Stimulated activated CD8-positive, alpha-beta memory T cell treated with anti-CD3 and anti-CD28 coated beads, Interleukin-15, amount 100 ng/mL, for 24 hours (primary cell): ENCODE results near the gene FXYD5.
"Not testable (repeated sequence)": the region's sequence is repeated elsewhere in the genome, so short reads cannot be mapped to it uniquely, and the experiment has no call there.

Experiments
- DNase-seq: peaks from one replicate; pipeline ENCODE4 v3.0.0-alpha.2; 2020; ENCODE audit warnings: low read depth

The FXYD5 gene

DNA sequence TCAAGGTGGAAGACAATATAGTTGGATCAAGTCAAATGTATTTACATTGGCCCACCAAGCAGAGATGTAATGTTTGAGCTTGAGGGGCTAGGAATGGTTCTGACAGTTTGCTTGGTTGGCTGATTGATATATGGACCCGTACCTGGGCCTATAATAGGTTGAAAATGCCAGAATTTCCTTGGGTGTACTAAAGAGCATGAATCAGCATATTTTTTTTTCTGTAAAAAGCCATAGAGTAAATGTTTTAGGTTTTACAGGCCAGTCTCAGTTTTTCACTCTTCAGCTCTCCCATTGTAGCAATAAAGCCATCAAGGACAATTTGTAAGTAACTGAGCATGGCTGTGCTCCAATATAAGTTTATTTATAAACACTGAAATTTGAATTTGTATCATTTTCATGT is 26.9 kb downstream of the FXYD5 start:
- DNase-seq, result no peak

DNA sequence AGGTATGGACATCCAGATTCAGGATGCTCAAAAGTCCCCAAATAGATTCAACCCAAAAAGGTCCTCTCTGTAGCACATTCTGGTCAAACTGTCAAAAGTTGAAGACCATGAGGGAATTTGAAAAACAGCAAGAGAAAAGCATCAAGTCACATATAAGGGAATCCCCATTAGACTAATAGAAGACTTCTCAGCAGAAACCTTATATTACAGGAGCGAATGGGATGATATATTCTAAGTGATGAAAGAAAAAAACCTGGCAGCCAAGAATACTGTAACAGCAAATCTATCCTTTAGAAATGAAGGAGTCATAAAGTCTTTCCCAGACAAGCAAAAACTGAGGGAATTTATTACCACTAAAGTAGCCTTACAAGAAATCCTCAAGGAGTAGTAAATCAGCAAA is 29.7 kb downstream of the FXYD5 start:
- no peak for DNase-seq

DNA sequence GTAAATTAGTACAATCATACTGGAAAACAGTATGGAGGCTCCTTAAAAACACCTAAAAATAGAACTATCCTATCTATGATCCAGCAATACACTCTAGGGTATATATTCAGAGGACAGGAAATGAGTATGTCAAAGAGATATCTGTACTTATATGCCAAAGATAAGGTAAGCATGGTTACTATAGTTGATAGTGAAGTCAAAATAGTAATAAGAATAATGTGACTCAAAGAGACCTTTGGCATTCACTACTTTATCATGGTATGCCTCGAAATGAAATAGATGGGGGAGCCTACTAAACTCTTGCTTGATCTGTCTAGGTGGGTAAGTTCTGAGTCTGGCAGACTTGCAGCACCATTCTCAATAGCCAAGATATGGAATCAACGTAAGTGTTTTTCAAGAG is 30.3 kb downstream of the FXYD5 start:
- DNase-seq, result no peak

DNA sequence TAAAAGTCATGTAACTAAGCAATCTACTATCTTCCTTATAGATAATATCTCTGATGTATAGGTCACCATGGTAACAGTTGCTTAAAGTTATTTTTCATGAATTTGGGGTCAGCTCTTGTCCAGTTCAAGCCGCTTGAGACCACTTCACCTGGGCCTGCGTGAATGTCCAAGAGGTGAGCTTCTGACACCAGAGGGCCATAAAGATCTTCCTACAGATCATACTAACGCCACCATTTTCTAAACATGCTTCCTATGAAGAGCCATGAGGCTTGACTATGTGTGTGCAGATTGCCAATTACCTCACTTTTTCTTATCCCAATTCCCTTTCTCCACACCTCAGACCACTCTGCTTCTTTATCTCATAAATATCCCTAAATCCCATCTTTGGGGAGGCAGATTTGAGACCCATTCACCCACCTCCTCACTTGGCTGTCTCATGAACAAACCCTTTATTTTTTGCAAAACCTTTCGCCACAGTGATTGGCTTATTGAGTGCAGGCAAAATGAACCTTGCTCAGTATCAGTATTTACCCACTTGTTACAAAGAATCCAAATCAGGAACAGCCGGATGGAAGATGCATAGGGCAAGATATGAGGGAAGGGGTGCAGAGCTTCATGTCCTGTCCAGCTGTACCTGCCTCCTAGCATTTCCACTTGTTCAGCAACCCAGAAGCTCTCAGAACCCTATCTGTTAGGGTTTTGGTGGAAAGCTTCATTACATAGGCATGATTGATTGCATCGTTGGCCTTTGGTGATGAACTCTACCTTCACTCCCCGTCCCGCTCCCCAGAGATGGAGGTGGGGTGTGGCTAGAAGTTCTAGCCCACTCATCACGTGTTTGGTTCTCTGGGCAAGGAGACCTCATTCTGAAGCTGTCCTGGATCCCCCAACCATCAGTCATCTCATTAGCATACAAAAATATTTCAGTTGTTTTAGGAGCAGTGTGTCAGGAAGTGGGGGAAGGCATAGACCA is 39.8 kb downstream of the FXYD5 start:
- DNase-seq, result no peak

DNA sequence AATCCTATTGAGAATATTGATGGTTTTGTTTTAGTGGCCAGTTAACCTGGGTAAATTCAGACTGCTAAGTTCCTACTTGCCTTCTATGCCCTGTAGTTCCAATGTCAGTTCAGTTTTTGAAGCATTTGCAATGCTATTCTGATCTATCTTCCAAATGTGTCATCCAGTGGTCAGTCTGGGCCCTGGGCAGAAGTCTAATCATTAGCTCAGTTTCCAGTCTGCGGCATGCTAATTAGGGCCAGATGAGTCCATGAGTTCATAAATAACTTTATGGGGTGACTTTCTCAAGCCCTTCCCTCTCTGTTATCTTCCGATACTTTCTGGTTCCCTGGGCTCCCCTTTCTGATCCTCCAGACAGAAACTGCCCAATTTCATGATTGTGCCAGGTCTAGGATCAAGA is 41.3 kb downstream of the FXYD5 start:
- no peak for DNase-seq

DNA sequence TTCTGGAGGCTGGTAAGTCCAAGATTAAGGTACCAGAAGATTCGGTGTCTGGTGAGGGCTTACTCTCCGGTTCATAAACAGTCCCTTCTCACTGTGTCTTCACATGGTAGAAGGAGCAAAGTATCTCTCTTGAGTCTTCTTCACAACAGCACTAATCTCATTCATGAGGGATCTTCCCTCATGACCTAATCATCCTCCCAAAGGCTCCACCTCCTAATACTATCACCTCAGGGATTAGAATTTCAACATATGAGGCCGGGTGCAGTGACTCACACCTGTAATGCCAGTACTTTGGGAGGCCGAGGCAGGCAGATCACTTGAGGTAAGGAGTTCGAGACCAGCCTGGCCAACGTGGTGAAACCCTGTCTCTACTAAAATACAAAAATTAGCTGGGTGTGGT is 42.3 kb downstream of the FXYD5 start:
- not testable (repeated sequence) for DNase-seq

DNA sequence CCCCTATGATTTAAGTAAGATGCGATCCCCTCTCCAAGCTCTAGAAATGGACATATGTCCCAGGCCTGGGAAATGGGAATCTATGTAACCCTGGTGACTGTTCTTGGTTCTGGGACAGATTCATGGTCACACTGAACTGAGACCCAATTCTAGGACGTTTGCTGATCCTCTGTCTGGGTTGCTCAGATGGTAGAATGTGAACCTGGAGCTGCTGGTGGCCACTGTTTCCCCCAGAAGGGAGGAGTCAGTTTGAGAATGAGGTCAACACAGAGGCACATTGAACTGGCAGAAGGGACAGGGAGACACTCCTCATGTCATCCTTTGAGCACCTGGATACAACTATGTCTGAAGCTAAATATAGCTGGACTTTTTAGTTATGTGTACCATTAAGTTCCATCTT is 44.9 kb downstream of the FXYD5 start:
- no peak for DNase-seq

DNA sequence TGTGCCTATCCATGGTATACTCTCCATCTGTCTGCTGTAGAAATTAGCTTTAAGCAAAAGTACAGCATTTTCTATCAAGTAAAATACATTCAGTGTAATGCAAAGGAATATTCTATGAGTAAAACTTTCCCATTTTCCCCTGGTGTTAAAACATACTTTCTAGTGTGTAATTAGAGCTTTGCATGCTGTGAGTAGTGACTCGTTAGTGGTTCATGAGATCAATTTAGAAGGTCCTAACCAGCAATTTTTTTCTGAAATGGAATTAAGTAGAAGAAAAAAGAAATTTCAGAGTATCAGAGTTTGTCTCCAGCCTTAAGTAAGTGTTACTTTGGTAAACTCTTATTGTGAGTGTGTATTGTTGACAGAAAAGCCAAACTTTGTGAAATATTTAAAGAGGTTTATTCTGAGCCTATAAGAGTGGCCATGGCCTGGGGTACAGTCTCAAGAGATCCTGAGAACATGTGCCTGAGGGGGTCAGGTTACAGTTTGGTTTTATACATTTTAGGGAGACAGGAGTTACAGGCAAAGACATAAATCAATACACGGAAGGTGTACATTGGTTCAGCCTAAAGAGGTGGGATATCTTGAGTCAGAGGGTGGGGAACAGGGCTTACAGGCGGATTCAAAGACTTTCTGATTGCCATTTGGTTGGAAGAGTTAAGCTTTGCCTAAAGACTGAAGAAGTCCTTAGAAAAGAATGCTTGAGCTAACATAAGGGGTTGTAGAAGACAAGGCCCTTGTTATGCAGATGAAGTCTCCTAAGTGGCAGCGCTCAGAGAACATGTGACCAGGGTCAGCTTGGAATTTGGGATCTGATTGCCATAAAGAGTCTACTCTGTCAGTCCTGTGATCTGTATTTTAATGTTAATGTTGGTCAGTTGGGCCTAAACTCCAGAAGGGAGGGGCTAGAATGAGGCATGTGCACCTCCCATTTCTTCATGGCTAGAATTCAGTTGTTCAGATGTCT is 48.5 kb downstream of the FXYD5 start:
- no peak for DNase-seq

DNA sequence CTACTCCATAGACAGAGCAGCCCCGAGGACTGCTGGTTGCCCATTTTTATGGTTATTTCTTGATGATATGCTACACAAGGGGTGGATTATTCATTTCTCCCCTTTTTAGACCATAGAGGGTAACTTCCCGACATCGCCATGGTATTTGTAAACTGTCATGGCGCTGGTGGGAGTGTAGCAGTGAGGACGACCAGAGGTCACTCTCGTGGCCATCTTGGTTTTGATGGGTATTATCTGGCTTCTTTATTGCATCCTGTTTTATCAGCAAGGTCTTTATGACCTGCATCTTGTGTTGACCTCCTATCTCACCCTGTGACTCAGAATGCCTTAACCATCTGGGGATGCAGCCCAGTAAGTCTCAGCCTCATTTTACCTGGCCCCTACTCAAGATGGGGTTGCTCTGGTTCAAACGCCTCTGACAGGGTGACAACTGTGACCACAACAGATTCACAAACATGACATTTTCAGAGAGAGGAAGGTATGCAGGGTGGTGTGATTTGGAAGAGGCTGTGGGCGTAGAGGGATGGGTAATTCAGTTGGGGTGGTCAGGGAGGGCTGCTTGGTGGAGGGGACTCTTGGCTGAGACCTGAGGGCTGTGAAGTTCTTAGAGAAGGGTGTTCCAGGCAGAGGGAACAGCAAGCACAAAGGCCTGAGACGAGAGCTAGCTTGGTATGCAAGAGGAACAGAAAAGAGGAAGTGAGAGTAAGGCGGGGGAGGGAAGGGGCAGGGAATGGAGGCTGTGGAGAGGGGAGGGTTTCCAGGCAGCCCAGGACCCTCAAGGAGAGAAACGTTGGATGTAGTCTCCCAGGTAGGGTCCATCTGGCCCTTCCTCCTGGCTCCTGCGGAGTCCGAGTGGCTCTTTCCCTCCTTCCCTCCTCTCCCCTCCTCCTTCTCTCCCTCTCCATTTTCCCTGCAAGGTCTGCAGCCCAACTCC is 50.5 kb downstream of the FXYD5 start:
- DNase-seq, result no peak

DNA sequence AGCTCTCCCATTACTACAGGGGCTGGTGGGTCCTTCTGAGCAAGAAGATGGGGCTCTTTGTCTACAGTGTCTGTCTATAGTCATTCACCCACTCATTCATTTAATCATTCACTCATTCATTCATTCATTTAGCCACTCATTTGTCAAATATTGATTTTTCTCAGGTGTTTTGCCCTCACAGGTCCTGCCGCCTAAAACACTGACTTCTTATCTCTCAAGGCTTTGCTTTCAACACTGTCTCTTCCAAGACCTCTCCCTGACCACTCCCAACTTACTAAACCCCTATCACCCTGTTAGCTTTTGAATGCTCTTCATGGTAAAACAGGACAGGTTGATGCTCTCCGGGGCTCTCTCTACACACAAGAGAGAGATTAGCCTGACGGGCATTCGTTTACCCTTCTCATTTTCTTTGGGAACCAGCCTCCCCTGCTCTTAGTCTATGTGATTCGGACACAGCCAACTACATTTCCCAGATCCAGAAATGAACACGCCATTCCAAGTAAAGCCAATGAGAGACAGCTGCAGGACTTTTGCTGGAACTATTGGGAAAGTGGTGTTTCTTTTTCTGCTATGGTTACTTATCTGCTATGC is 51.3 kb downstream of the FXYD5 start:
- DNase-seq, result no peak

DNA sequence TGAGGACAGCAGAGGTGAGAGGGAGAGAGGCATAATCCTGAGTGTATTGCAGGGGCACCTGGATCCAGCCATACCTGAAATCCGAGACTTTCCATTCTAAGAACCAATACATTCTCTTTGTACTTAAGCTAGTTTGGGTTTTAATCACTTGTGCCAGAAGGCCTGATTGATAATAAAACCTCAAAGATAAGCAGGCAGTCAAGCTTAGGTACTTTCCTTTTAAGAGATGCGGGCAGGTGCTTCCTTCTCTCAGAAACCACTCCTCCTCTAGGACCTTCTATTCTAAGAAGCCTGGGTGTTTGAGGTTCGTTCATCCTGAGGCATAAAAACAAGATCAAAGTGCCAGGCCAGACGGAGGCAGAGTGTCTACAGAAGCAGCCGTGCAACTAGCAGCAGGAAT is 51.8 kb downstream of the FXYD5 start:
- no peak for DNase-seq

DNA sequence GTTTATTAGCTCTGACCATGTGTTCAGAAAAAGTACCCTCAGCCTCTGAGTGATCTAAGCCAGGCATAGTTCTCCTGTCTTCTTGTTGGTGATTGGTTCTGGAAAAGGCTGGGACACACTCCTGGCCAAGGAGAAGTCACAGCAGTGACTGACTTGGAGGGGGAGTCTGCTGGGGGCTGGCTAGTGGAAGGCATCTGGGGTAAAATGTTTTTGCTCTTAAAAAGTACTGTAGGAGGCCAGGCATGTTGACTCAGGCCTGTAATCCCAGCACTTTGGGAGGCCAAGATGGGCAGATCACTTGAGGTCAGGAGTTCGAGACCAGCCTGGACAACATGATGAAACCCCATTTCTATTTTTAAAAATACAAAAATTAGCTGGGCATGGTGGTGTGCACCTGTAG is 52.3 kb downstream of the FXYD5 start:
- DNase-seq, result no peak

DNA sequence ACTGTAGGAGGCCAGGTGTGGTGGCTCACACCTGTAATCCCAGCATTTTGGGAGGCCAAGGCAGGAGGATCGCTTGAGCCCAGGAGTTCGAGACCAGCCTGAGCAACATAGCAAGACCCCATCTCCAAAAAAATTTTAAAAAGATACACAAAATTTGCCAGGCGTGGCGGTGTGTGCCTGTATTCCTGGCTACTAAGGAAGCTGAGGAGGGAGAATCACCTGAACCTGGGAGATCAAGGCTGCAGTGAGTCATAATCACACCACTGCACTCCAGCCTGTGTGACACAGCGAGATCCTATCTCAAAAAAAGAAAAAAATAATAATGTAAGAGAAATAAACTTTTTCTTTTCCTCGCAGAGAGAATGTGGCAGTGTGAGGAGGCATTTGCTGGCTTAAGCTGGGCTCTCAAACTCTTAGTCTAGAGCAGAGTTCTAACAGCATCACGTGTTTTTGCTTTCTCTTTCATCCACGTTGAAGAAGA is 52.9 kb downstream of the FXYD5 start:
- no peak for DNase-seq

DNA sequence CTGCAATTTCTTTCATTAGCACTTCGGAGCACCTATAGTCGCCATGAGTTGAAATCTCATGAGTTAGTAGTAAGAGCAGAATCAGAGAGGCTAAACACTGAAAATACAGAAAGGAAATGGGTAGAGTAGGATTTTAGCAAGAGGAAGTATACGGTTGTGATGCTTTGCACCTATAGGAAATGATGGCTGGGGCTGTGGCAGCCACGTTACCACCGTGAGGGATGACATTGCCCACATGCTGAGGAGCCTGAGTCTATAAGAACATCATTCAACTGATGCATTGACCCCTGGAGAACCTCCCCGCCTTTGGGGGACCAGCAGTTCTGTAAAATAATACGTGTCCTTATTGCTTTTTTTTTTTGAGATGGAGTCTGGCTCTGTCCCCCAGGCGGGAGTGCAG is 53.6 kb downstream of the FXYD5 start:
- no peak for DNase-seq

DNA sequence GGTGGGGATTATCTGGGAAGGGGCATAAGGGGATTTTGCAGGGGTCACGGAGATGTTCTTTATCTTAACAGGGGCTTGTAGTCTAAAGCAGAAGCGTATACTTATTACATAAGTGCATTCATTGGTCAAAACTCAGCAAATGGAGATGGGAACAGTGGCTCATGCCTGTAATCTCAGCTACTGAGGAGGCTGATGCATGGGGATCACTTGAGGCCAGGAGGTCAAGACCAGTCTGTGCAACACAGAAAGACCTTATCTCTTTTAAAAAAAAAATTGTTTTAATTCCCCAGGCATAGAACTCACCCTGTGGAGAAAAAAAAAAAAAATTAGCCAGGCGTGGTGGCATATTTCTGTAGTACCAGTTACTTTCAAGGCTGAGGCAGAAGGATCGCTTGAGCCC is 55.1 kb downstream of the FXYD5 start:
- no peak for DNase-seq

DNA sequence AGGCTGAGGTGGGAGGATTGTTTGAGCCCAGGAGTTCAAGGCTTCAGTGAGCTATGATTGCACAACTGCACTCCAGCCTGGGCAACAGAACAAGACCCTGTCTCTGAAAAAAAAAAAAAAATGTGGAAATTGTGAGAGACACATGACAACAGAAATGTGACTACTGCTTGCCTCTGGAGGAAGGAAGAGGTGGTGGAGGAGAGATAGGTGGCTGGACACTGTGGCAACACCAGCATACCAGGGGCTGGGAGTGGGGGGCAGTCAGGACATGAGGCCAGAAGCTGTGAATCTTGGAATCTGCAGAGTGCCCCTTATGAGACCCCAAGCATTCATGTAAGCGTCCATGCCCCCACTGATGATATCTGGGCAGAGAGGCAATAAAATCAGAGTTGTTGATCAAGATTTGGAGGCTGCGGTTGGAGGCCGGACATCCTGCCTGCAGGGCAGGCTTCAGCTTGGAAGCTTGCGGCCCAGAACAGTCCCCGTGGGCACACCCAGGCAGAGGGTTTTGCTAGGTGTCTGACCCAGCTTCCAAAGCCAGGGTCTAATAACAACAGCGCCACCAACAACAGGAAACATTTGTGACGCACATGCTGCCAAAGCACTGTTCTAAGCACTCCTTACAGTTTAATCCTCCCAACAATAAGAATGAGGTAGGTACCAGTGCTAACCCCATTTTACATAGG is 57.2 kb downstream of the FXYD5 start:
- peak; percentile 21 for DNase-seq

DNA sequence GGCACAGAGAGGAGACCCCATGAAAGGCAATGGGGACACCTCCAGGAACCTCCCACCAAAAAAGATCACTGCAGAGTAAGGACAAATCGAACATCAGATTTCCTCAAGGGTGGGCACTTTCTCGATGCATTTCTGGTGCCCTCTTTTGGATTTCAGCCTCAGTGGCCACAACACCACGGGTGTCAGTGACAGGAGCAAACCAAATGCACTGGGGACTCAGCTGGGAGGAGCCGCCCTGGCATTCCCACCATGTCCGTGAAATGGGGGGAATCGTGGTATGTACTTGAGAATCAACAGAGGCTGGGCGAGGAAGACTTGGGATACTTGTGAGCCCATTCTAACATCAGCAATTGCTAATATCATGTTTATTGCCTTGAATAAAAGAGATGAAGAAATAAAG is 57.7 kb downstream of the FXYD5 start:
- DNase-seq, result no peak

DNA sequence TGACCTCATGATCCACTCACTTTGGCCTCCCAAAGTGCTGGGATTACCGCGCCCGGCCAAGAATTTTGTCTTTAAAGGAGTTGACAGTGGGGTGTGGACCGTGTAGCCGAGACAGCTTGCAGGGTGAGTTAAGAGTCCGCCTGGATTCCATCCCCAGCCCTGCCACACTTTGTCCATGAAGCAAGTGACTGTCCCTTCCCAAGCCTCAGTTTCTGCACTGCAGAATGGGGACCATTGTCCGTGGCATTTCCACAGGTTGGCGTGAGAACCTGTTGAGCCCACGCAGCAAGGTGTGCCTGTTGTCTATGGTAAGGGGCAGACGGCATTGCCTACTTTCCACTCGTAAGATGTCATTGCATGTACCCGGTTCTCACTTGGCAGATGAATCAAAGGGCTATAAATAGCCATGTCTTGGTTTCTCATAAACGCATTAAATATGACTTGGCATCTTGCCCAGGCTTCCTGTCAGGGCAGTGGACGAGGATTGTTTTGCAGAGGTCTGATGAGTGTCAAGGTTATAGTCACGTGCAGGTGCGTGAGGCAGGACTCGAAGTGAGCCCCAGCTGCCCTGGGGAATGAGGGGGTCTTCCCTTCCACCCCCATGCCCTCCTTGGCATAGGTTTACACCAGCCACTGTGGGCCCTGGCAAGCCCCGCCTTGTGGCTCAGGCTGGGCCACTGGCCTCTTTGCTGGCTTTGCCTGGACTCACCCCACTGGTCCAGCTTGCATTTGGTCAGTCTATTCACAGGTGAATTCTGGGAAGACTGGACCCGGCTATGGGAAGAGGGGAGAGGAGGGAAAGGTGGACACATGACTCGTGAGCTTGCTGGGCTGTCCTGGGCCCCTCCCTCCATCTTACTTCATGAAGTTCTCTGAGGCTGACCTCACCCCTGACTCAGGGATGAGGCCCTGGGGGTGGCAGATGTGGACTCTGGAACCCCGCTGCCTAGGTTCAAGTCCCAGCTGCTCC is 59.4 kb downstream of the FXYD5 start:
- no peak for DNase-seq

DNA sequence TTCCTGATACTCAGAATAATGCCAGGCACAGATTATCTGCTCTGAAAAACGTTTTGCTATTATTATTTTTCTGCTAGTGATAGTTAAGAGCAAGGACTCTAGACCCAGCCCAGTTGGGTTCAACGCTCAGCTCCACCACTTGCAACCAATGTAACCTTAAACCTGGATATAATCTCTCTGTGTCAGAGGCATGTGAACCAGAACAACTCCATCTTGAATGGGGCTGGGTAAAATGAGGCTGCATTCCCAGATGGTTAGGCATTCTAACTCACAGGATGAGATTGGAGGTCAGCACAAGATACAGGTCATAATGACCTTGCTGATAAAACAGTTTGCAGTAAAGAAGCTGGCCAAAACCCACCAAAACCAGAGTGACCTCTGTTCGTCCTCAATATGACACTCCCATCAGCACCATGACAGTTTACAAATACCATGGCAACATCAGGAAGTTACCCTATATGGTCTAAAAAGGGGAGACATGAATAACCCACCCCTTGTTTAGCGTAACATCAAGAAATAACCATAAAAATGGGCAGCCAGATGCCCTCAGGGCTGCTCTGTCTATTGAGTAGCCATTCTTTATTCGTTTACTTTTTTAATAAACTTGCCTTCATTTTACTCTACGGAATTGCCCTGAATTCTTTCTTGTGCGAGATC is 60.4 kb downstream of the FXYD5 start:
- no peak for DNase-seq
